H1 (cell line): ENCODE measurements around the gene RERE. TPM values are rescaled to one million over a fixed set of nuclear protein-coding genes. Genes with fewer than 3 reads are reported as not detected.

Experiments used
- CTCF ChIA-PET: fragments of 300-600 bp; sonication (Branson Sonifier 250); formaldehyde crosslinking; loops from one replicate; lab custom pipeline; 2021; ENCODE audit not compliant: partially characterized antibody; lab: Charles Lee
- POLR2A ChIA-PET: fragments of 300-600 bp; sonication (Branson Sonifier 250); formaldehyde crosslinking; loops from one replicate; lab custom pipeline; 2021; ENCODE audit warnings: inconsistent platforms; ENCODE audit not compliant: partially characterized antibody; lab: Charles Lee
- DNase-seq, 2 experiments: peaks; one replicate each; pipeline versions ENCODE4 v3.0.0 to v3.0.0-alpha.2; 2010 to 2022; ENCODE audit warnings: low spot score in 2 of 2, low read depth in 1 of 2, mixed read lengths in 1 of 2
- FAIRE-seq: peaks from 2 replicates; lab custom pipeline; 2011; peaks lifted over from hg19 to GRCh38; lab: Jason Lieb, UNC
- H2AFZ ChIP-seq: 2 replicates; pipeline ENCODE4 v1.8.1; 2012; ENCODE audit warnings: low read length, inconsistent platforms
- H2AK5ac ChIP-seq: 2 replicates; pipeline ENCODE4 v1.6.1; 2013; ENCODE audit warnings: low read depth, low read length
- H2BK120ac ChIP-seq: replicated peaks from 2 replicates; pipeline ENCODE3; 2013; ENCODE audit warnings: low read depth, low read length, inconsistent platforms
- H2BK12ac ChIP-seq: 2 replicates; pipeline ENCODE4 v1.6.1; 2013; ENCODE audit warnings: low read depth, low read length
- H2BK15ac ChIP-seq: 2 replicates; pipeline ENCODE4 v1.6.1; 2013; ENCODE audit warnings: low read length
- H2BK20ac ChIP-seq: 2 replicates; pipeline ENCODE4 v1.6.1; 2013; ENCODE audit warnings: low read length
- H2BK5ac ChIP-seq: 2 replicates; pipeline ENCODE4 v1.6.1; 2013; ENCODE audit warnings: low read depth, low read length
- H3K14ac ChIP-seq: 2 replicates; pipeline ENCODE4 v1.6.1; 2013; ENCODE audit warnings: inconsistent platforms; ENCODE audit not compliant: insufficient read length
- H3K18ac ChIP-seq: 2 replicates; pipeline ENCODE4 v1.6.1; 2013; ENCODE audit warnings: low read length; ENCODE audit errors: extremely low read depth
- H3K23ac ChIP-seq: 2 replicates; pipeline ENCODE4 v1.6.1; 2013; ENCODE audit warnings: inconsistent platforms; ENCODE audit not compliant: insufficient read length
- H3K23me2 ChIP-seq: 2 replicates; pipeline ENCODE4 v1.6.1; 2013; ENCODE audit warnings: low read depth, low read length
- H3K27ac ChIP-seq: 2 replicates; pipeline ENCODE4 v1.6.1; 2011; ENCODE audit warnings: low read depth, low read length, inconsistent platforms
- H3K27me3 ChIP-seq, 4 experiments: replicated peaks in 1 of 4; 1 replicate in 1 of 4; 2 replicates in 3 of 4; pipeline versions ENCODE4 v1.6.1 to v1.8.1; 2011 to 2013; ENCODE audit warnings: low read length in 3 of 4, mild to moderate bottlenecking in 3 of 4, inconsistent platforms in 2 of 4, mixed read lengths in 2 of 4, moderate library complexity in 1 of 4; ENCODE audit not compliant: control insufficient read depth in 3 of 4, insufficient read depth in 3 of 4; ENCODE audit errors: extremely low read depth in 1 of 4
- H3K36me3 ChIP-seq, 4 experiments: 2 replicates each; pipeline versions ENCODE4 v1.6.1 to v1.8.1; 2011 to 2013; ENCODE audit warnings: mild to moderate bottlenecking in 4 of 4, low read length in 3 of 4, moderate library complexity in 2 of 4, control low read depth in 1 of 4, inconsistent platforms in 1 of 4; ENCODE audit not compliant: insufficient read depth in 4 of 4, control insufficient read depth in 2 of 4
- H3K4ac ChIP-seq: replicated peaks from 2 replicates; pipeline ENCODE3; 2013; ENCODE audit warnings: low read length, low read depth, mixed read lengths, inconsistent platforms; ENCODE audit not compliant: insufficient read length
- H3K4me1 ChIP-seq, 4 experiments: replicated peaks in 1 of 4; 1 replicate in 1 of 4; 2 replicates in 3 of 4; pipeline versions ENCODE4 v1.6.1 to v1.8.1; 2011 to 2013; ENCODE audit warnings: low read length in 3 of 4, inconsistent platforms in 2 of 4, mixed read lengths in 1 of 4; ENCODE audit not compliant: insufficient read depth in 4 of 4, control insufficient read depth in 3 of 4
- H3K4me2 ChIP-seq, 2 experiments: 2 replicates each; pipeline versions ENCODE4 v1.6.1 to v1.8.1; 2011 to 2013; ENCODE audit warnings: low read depth in 2 of 2, low read length in 2 of 2, control low read depth in 1 of 2, inconsistent platforms in 1 of 2, mild to moderate bottlenecking in 1 of 2; ENCODE audit not compliant: insufficient read depth in 1 of 2
- H3K4me3 ChIP-seq, 4 experiments: fragments of 200-600, 300-600 bp in 1 of 4; sonication (generic), shearing (Covaris generic), sonication (Bioruptor Twin) in 1 of 4; 2 replicates each; pipeline versions ENCODE4 v1.5.1 to v1.8.1; 2011 to 2016; ENCODE audit warnings: low read length in 4 of 4, low read depth in 3 of 4, control low read depth in 2 of 4, inconsistent platforms in 2 of 4, mild to moderate bottlenecking in 2 of 4, mixed read lengths in 1 of 4, moderate library complexity in 1 of 4; ENCODE audit not compliant: insufficient read depth in 2 of 4; ENCODE audit errors: extremely low read depth in 1 of 4
- H3K56ac ChIP-seq: replicated peaks from 2 replicates; pipeline ENCODE3; 2013; ENCODE audit warnings: low read depth, mild to moderate bottlenecking, mixed read lengths, low read length, inconsistent platforms; ENCODE audit not compliant: insufficient read length
- H3K79me1 ChIP-seq: 2 replicates; pipeline ENCODE4 v1.6.1; 2013; ENCODE audit warnings: low read depth, low read length, control low read depth
- H3K79me2 ChIP-seq, 2 experiments: 2 replicates each; pipeline versions ENCODE4 v1.6.1 to v1.8.1; 2012 to 2013; ENCODE audit warnings: low read length in 2 of 2, mild to moderate bottlenecking in 2 of 2, inconsistent platforms in 1 of 2; ENCODE audit not compliant: insufficient read depth in 2 of 2, control insufficient read depth in 1 of 2
- H3K9ac ChIP-seq, 4 experiments: replicated peaks in 1 of 4; 1 replicate in 1 of 4; 2 replicates in 3 of 4; pipeline versions ENCODE4 v1.6.1 to v1.8.1; 2011 to 2013; ENCODE audit warnings: low read depth in 3 of 4, low read length in 3 of 4, control low read depth in 2 of 4, mild to moderate bottlenecking in 2 of 4, moderate library complexity in 2 of 4, inconsistent platforms in 1 of 4; ENCODE audit errors: extremely low read depth in 1 of 4
- H3K9me3 ChIP-seq, 2 experiments: 2 replicates each; pipeline versions ENCODE4 v1.6.1 to v1.8.1; 2012 to 2013; ENCODE audit warnings: mild to moderate bottlenecking in 2 of 2, moderate library complexity in 2 of 2, control low read depth in 1 of 2, inconsistent platforms in 1 of 2, low read depth in 1 of 2, low read length in 1 of 2, mixed read lengths in 1 of 2; ENCODE audit not compliant: insufficient read depth in 2 of 2
- H4K20me1 ChIP-seq, 2 experiments: replicated peaks in 1 of 2; 2 replicates each; pipeline versions ENCODE3 to v1.8.1; 2011 to 2013; ENCODE audit warnings: inconsistent platforms in 2 of 2, low read length in 2 of 2, mild to moderate bottlenecking in 1 of 2; ENCODE audit not compliant: insufficient read depth in 2 of 2, control insufficient read depth in 1 of 2
- H4K5ac ChIP-seq: 2 replicates; pipeline ENCODE4 v1.6.1; 2013; ENCODE audit warnings: low read length, low read depth, mixed read lengths, inconsistent platforms; ENCODE audit not compliant: insufficient read length
- H4K8ac ChIP-seq: 2 replicates; pipeline ENCODE4 v1.8.0; 2013; ENCODE audit warnings: mild to moderate bottlenecking, moderate library complexity, low read length, inconsistent platforms; ENCODE audit not compliant: insufficient read depth; ENCODE audit errors: extremely low read depth
- H4K91ac ChIP-seq: replicated peaks from 2 replicates; pipeline ENCODE3; 2013; ENCODE audit warnings: low read length, mixed read lengths, inconsistent platforms; ENCODE audit not compliant: insufficient read length
- EZH2 ChIP-seq: fragments of 200-600 bp; sonication (generic); IDR thresholded peaks from 2 replicates; pipeline ENCODE4 v1.7.1; 2012; ENCODE audit warnings: low read depth, mild to moderate bottlenecking, moderate library complexity, low read length, inconsistent platforms; ENCODE audit not compliant: severe bottlenecking
- RAD21 ChIP-seq, 2 experiments: IDR thresholded peaks in 1 of 2; conservative IDR thresholded peaks in 1 of 2; 2 replicates each; pipeline ENCODE4 v1.6.1; 2011; ENCODE audit warnings: low read depth in 2 of 2, low read length in 2 of 2, improper control_type of control experiment in 1 of 2, inconsistent platforms in 1 of 2, mild to moderate bottlenecking in 1 of 2, moderate library complexity in 1 of 2
- whole genome bisulfite sequencing, 2 experiments: shearing (Covaris generic) in 1 of 2; methylation state at CpG; one replicate each; pipeline versions ENCODE4 v1.1.6 to v1.1.7; 2013 to 2015; ENCODE audit warnings: low lambda C conversion rate in 2 of 2, mixed read lengths in 2 of 2, inconsistent platforms in 1 of 2, low coverage in 1 of 2, missing lambda C conversion rate in 1 of 2; ENCODE audit not compliant: insufficient replicate concordance in 2 of 2, insufficient coverage in 1 of 2, insufficient read length in 1 of 2; ENCODE audit errors: extremely low coverage in 1 of 2, missing lambda C conversion rate in 1 of 2; 5-methylcytosine and 5-hydroxymethylcytosine counted together
- polyA plus RNA-seq, 7 experiments: library from polyadenylated mRNA; depleted of rRNA in 3 of 7; stranded (reverse) in 5 of 7; unstranded in 2 of 7; fragments of >200 nt in 5 of 7; fragments of 200-250 nt in 2 of 7; gene quantifications; 1 replicate in 5 of 7; 2 replicates in 1 of 7; 4 replicates in 1 of 7; pipeline versions ENCODE4 v1.2.1 to v1.2.3, GENCODE V29; 2011 to 2013; ENCODE audit warnings: missing spikeins in 2 of 7, mixed read lengths in 2 of 7
- total RNA-seq: library from RNA; stranded (reverse); fragmentation: NEBNext Ultra II Directional; extraction: Animal tissue kit (Norgen Biotek cat#: 25700); gene quantifications from 2 replicates; pipeline ENCODE4 v1.2.1, GENCODE V29; 2021

RERE gene
- total and polyA plus RNA-seq, 2 of the 8 experiments (the other 6 are each of a cell fraction or from before 2014, with no cell fraction given): 15.3 to 142 TPM

- peaks cover 0 to 9% of the 10 kb centered on the region in 2 experiments for H4K20me1 ChIP-seq
- no peak overlapping the region for H3K23ac ChIP-seq
- H2BK12ac ChIP-seq: no peak overlapping the region
- no peak overlapping the region for H4K5ac ChIP-seq
- H3K23me2 ChIP-seq: no peaks in the 10 kb centered on the region
- FAIRE-seq (peak; percentile 58), DNase-seq (no peak)
- H2BK120ac ChIP-seq: no peak overlapping the region
- no peaks in the 10 kb centered on the region for H3K27me3 ChIP-seq
- no peak overlapping the region for H3K14ac ChIP-seq
- no peak overlapping the region for H3K4me3 ChIP-seq
- peak overlapping the region; percentile 47; the same call in 1 of the 2 replicates for H3K27ac ChIP-seq
- no peak overlapping the region for H4K91ac ChIP-seq
- H4K8ac ChIP-seq: no peak overlapping the region
- peak overlapping the region; percentile 40; the same call in 1 of the 2 replicates for H2BK5ac ChIP-seq
- H2BK20ac ChIP-seq: peak overlapping the region; percentile 57; the same call in 1 of the 2 replicates
- H3K9ac ChIP-seq: no peak overlapping the region
- H3K36me3 ChIP-seq: peaks cover 0 to 4% (median 1%) of the 10 kb centered on the region in 4 experiments; a peak in 1 of 8 replicates
- 51% methylated on average over 6 of the region's 6 CpGs; no CpG with 5 or more reads in 1 of the 2 experiments for WGBS, 2 experiments
- peak overlapping the region; percentile 8 to 37; a peak in 1 of 4 replicates for H3K4me2 ChIP-seq
- no peak overlapping the region for H3K56ac ChIP-seq
- H3K79me2 ChIP-seq: peaks cover 8 to 82% of the 10 kb centered on the region in 2 experiments
- peaks cover 6% of the 10 kb centered on the region; the same call in 1 of the 2 replicates for H3K79me1 ChIP-seq
- no peak overlapping the region for H2AFZ ChIP-seq
- no peak overlapping the region for H3K18ac ChIP-seq
- H3K9me3 ChIP-seq: no peaks in the 10 kb centered on the region
- ChIA-PET POLR2A (interaction anchor here (0.9 to 1.3 kb wide), 3 partner anchors 9 to 12 kb away, joined by 4 to 7 read pairs (median 5); no protein-coding TSS in a partner anchor), CTCF (interaction anchor here (0.9 to 4.8 kb wide), 19 partner anchors 10 to 298 kb away, joined by 3 to 40 read pairs (median 5); no protein-coding TSS in a partner anchor)
- H3K4ac ChIP-seq: no peak overlapping the region
- peaks cover 23 to 47% (median 32%) of the 10 kb centered on the region in 4 experiments for H3K4me1 ChIP-seq
- H2BK15ac ChIP-seq: no peak overlapping the region
- no peak overlapping the region for H2AK5ac ChIP-seq
- no peak for TF ChIP-seq EZH2
- TF ChIP-seq RAD21 (IDR thresholded peaks at IDR 0.05 in 1 of 2, conservative IDR thresholded peaks at IDR 0.05 in 1 of 2; ENCODE audit: low read depth in 2 of 2, low read length in 2 of 2): peak; percentile 16 to 28; a peak in 3 of 4 replicates
Measured at GRCh38 chr1:8409106-8409505, 408.3 kb downstream of the RERE start.
